HG02938 (cell line): ENCODE results near the gene SP8.

ENCODE experiments used
- ATAC-seq: cut with Tn5 transposase; IDR thresholded peaks from one replicate; pipeline ENCODE4 v1.9.1; 2021; ENCODE audit warnings: mild to moderate bottlenecking, moderate library complexity; ENCODE audit not compliant: unreplicated experiment

The SP8 gene

GRCh38 chr7:20795361-20795760 is 8.7 kb upstream of the SP8 start:
- ATAC-seq, result no peak

- ATAC-seq, result no peak
Measured at GRCh38 chr7:20794676-20795075, 8.0 kb upstream of the SP8 start.

- ATAC-seq, result no peak
Measured at GRCh38 chr7:20793694-20794394, 7.2 kb upstream of the SP8 start.

DNA sequence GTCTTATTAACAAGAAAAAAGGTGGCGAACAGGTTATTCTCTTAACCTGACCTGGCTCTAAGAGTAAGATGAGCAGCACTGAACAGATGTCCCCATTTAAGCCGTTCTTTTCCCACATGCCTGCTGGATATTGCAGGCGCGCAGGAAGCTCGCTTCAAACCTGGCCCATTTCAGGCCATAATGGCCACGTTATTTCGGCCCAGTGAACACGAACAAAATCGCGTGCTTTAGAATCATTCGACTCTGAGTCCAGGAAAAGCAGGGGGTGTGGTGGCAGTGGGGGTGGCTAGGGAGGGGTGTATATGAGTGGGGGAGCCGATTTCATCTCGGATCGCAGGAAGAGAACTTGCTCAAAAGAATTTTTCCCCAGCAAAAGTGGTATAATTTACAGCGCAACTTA is 6.6 kb upstream of the SP8 start:
- ATAC-seq, result no peak

GRCh38 chr7:20791538-20792434 is 5.1 kb upstream of the SP8 start:
- ATAC-seq, result no peak

DNA sequence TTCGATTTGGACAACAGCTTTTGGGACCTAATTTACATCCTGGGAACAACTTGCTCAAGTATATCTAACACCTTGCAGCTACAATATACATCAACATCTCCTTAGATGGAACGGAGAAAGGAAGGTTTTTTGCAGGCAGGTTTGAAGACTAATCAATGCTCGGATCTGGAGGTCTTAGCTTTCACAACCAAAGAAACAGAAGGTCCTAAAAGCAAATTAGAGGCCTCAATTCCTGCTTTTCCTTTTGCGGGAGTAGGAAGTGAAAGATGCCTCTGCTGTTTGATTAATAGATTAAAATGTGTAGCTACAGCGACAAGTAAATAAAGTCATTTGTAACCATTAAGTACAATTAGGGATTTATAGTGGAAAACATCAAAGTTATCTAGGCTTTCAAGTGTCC is 3.7 kb upstream of the SP8 start:
- ATAC-seq, result no peak

- no peak for ATAC-seq
Measured at GRCh38 chr7:20788420-20788990, 1.8 kb upstream of the SP8 start.

GRCh38 chr7:20787660-20788419 is 1.2 kb upstream of the SP8 start:
- ATAC-seq, result no peak

DNA sequence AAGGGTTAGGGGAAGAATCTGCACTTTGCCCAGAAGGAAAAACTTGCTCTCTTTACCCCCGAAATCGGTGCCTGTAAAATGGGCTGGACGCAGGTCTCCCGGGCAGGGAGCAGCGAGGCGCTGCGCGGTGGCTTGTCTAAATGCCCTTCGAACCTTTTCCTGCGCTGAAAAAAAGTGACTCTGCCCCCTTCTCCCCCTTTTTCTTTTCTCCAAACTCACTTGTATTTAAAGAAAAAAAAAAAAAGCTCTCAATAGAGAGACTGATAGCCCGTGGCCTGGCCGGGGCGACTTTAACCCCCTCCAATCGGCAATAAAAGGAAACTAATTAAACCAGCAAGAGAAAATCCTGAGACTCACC is 286 bp downstream of the SP8 start:
- peak; percentile 6 for ATAC-seq

DNA sequence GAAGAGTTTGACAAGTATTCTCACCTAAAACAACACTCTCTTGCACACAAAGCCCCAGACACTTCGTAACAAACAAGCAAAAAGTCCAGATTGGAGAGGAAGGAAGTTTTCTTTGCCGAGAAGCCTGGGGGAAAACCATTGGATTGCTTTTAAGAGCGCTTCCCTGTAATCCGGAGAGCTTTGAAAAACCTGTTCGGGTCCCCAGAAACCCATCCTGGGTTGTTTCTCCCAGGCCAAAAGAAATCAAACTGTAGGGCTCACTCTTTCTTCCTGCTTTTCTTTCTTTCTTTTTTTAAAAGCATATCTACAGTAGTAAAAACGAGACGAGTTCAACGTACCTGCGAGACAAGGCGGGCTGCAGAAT is 655 bp downstream of the SP8 start:
- no peak for ATAC-seq

DNA sequence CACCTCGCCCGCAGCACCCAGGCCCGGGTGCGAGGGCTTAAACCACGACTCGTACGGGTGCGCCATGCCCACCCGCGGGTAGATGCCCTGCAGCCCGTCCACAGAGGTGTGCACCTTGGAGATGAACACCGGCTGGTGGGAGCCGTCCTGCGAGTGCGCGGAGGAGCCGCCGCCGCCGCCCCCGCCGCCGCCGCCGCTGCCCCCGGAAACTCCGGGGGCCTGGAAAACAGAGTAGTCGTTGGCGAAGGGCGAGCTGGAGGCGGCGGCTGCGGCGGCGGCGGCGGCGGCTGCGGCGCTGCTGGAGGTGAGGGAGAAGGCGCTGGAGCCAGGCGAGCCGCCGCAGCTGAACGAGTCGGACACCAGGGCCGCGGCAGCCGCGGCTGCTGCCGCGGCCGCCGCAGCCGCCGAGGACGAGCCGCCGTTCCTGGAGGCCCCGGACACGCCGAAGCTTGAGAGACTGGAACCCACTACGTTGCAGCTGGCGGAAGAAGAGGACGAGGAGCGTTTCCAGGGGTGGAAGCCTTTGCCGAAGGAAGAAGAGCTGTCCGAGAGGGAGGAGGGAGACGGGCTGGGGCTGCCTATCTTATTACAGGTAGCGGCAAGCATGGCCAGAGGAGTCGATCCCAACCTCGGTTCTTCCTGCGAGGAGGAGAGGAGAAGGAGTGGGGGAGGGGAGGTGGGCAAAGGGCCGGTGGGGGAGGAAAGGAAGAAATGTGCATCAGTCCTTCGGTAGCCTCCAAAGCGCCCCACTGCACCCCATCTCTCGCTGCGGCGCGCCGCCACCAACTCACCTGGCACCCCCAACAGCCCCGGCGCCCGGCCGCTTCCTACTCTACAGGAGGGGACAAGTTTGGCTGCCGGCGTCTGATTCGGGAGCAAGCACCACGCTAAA is 1.3 kb downstream of the SP8 start:
- no peak for ATAC-seq

GRCh38 chr7:20784388-20785156 is 2.1 kb downstream of the SP8 start:
- ATAC-seq, result no peak

DNA sequence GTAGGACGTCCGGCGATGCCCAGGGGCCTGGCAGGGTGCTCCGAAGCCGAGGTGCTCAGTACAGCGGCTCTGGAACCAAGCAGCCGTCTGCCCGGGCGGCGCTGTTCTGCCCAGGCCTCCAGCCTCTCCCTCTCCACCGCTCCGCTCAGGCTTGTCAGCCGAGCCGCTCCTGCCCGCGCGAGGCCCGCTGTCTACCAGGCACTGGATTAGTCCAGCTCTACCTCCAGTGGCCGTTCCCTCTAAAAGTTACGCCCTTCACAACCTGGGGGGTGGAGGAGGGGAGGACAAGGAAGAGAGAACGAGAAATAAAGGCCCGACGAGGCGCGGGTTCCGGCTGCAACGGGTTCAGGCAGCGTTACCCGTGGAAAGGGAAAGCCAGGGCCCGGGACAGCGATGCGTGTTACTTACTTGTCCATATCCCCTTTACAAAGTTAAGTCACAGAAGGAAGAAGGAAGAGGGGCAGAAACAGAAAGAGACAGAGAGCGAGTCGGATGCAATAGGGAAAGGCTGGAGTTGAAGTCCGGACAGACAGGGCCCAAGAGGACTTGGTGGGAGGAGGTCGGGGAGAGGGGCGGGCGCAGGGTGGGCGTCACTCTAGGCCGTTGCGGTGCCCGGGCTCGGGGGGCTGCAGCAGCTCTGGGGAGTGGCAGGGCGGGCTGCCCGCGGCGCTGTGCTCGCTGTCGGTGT is 2.8 kb downstream of the SP8 start:
- ATAC-seq, result no peak

DNA sequence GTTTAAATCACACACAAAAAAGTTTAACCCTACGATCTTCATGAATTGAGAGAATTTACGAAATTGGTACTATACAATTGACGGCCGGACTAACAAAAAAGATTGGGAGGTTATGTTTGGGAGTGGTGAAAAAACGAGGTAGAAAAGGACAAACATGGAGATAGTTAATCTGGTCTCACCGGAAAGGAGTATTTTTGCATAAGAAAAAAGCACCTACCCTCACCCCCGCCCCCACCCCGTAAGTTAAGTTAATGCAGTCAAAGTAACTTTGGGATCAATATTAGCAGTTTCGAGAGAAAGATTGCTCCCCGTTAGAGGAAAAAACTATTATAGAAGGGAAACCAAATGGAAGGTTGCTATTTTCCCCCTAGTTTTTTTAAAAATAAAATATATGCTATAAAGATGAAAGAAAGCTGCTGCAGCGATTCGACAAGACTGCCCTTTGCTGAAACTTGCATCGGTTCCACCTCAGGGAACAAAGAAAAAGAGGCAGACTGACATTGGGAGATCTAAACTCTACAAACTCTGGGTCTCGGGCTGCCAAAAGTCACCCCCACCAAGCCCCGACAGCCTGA is 3.5 kb downstream of the SP8 start:
- ATAC-seq, result no peak

DNA sequence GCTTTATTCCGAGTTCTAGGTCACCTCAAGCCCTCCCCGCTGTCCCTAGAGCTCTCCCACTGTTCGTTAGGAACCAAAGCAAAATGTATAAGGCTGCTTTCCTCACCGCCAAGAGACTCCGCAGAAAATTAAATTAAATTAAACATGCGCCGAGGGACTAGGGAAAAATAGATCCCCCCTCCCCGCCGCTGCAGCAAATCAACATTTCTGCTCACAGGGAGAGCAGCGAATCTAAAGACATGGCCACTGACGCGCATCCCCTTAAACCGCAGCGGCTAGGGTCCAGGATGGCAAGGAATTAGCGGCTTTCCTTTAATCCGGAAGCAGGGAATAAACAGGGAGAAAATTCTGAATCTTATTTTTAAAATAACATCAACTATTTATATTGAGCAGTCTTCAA is 7.6 kb downstream of the SP8 start:
- ATAC-seq, result no peak

DNA sequence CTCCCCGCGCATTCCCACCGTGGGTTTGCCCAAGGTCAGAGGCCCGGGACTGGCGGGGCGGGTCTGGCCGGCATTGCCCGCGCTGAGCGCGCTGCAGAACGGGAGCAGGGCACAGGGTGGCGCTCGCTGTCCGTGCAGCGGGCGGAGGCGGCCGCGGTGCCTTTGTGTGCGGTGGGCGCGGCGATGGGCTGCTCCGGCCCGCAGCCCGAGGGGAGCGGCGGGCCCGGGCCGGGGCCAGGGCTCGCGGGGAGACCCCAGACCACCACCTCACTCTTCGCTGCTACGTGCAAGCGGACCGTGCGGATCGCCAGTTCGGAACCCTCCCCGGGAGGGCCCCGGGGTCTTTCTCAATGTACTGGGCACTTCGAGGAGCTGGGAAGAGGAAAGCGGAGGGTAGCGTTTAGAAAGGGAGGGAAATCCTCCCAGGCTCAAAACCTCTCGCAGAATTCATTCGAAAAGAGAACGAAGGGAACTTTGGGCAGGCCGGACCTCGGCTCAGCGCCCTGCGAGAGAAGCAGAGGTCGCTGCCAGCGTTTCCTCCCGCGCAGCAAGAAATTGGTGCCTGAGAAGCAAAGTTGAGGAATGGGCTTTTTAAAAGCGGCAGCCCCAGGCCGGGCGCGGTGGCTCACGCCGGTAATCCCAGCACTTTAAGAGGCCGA is 8.5 kb downstream of the SP8 start:
- ATAC-seq, result peak; percentile 74

DNA sequence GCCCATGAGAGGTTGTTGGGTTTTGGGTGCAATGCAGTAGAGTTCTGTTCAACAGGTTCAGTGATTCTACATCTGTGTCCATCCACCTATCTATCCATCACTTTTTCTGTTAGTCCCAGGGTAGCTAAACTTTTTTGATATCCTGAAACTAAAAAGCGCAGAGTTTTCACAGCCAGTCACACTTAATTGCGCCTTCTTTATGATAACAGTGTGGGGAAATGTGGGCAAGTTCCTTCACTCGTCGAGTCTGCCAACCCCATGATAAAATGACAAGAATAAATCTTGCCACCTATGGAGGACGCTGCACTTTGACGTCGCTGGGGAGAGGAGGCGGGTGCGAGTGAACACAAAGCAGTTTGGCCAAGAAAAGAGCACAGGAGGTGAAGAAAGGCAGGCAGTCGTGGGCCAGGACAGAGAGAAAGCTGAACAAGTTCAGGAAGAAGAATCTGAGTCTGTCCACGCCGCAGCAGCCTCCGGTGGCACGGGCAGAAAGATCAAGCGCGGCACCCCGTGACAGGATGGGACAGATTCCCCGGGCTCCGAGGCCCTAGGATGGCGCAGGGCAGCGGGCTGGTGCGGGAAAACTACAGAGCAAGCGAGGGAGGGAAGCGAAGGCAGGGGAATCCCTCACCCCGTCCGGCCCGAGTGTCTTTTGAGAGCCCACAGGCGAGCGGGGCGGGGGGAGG is 9.2 kb downstream of the SP8 start:
- ATAC-seq, result peak; percentile 28

GRCh38 chr7:20776942-20777341 is 9.7 kb downstream of the SP8 start:
- ATAC-seq, result no peak
